H1 (cell line): ENCODE results near the gene GPR12. TPM values are rescaled to one million over a fixed set of nuclear protein-coding genes. Genes with fewer than 3 reads are reported as not detected.

Experiments
- CTBP2 ChIP-seq: IDR thresholded peaks from 2 replicates; pipeline ENCODE4 v1.7.0; 2011; ENCODE audit warnings: borderline replicate concordance, mild to moderate bottlenecking, moderate library complexity, mixed read lengths, low read length; ENCODE audit not compliant: insufficient read depth, insufficient read length
- GTF2F1 ChIP-seq: IDR thresholded peaks from 2 replicates; pipeline ENCODE4 v1.6.1; 2012; ENCODE audit warnings: low read depth, low read length, improper control_type of control experiment, borderline replicate concordance
- KDM4A ChIP-seq: IDR thresholded peaks from one replicate; pipeline ENCODE4 v1.7.1; 2012; ENCODE audit warnings: low read depth, mild to moderate bottlenecking, moderate library complexity, low read length, inconsistent platforms; ENCODE audit not compliant: severe bottlenecking
- MAFK ChIP-seq: IDR thresholded peaks from 2 replicates; pipeline ENCODE4 v1.6.1; 2012; ENCODE audit warnings: low read depth, mild to moderate bottlenecking, improper control_type of control experiment, low read length
- RNF2 ChIP-seq: fragments of 200-900, 300-1000 bp; sonication (generic); IDR thresholded peaks from 2 replicates; pipeline ENCODE4 v1.7.1; 2016; ENCODE audit warnings: borderline replicate concordance, low read depth, mild to moderate bottlenecking, antibody characterized with exemption, low read length; ENCODE audit not compliant: poor library complexity, severe bottlenecking; ENCODE audit errors: missing control alignments
- TAF7 ChIP-seq: optimal IDR thresholded peaks from 2 replicates; pipeline ENCODE3; 2011; ENCODE audit warnings: low read depth, mild to moderate bottlenecking, inconsistent platforms, low read length, moderate library complexity, borderline replicate concordance
- polyA plus RNA-seq, 7 experiments: library from polyadenylated mRNA; depleted of rRNA in 3 of 7; stranded (reverse) in 5 of 7; unstranded in 2 of 7; fragments of >200 nt in 5 of 7; fragments of 200-250 nt in 2 of 7; gene quantifications; 1 replicate in 5 of 7; 2 replicates in 1 of 7; 4 replicates in 1 of 7; pipeline versions ENCODE4 v1.2.1 to v1.2.3, GENCODE V29; 2011 to 2013; ENCODE audit warnings: missing spikeins in 2 of 7, mixed read lengths in 2 of 7
- total RNA-seq: library from RNA; stranded (reverse); fragmentation: NEBNext Ultra II Directional; extraction: Animal tissue kit (Norgen Biotek cat#: 25700); gene quantifications from 2 replicates; pipeline ENCODE4 v1.2.1, GENCODE V29; 2021
- TF ChIP-seq, protein P1 (sequence below): fragments of 300-600 bp; sonication (generic); IDR thresholded peaks from 2 replicates; pipeline ENCODE4 v1.7.1; 2012; ENCODE audit warnings: low read length, moderate library complexity, mild to moderate bottlenecking, inconsistent platforms; ENCODE audit not compliant: insufficient replicate concordance
- TF ChIP-seq, protein P2 (sequence below): IDR thresholded peaks from 2 replicates; pipeline ENCODE4 v1.6.1; 2012; ENCODE audit warnings: low read length, inconsistent platforms

Gene GPR12
- total and polyA plus RNA-seq, 2 of the 8 experiments (the other 6 are each of a cell fraction or from before 2014, with no cell fraction given) = 0.15 to 0.27 TPM

DNA sequence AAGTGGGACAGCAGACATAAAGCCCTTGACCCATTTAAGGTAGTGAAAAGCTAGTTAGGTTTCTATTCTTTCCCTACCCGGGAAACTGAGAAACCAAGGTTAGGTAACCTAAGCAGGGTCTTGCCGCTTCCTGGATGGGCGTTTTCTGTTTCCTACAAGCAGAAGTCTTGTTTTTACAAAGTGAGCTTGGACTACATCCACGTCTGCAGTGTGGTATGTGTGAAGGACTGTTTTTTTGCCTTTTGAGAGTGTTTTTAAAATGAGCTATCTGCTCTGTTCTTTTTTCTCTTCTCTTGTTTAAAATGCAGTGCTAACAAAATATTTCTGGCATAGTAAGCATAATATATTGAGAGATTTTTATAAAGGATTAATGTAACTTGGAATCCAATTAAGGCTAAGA, 49.4 kb downstream of the GPR12 start (continued):
- TF ChIP-seq, protein P1, sequence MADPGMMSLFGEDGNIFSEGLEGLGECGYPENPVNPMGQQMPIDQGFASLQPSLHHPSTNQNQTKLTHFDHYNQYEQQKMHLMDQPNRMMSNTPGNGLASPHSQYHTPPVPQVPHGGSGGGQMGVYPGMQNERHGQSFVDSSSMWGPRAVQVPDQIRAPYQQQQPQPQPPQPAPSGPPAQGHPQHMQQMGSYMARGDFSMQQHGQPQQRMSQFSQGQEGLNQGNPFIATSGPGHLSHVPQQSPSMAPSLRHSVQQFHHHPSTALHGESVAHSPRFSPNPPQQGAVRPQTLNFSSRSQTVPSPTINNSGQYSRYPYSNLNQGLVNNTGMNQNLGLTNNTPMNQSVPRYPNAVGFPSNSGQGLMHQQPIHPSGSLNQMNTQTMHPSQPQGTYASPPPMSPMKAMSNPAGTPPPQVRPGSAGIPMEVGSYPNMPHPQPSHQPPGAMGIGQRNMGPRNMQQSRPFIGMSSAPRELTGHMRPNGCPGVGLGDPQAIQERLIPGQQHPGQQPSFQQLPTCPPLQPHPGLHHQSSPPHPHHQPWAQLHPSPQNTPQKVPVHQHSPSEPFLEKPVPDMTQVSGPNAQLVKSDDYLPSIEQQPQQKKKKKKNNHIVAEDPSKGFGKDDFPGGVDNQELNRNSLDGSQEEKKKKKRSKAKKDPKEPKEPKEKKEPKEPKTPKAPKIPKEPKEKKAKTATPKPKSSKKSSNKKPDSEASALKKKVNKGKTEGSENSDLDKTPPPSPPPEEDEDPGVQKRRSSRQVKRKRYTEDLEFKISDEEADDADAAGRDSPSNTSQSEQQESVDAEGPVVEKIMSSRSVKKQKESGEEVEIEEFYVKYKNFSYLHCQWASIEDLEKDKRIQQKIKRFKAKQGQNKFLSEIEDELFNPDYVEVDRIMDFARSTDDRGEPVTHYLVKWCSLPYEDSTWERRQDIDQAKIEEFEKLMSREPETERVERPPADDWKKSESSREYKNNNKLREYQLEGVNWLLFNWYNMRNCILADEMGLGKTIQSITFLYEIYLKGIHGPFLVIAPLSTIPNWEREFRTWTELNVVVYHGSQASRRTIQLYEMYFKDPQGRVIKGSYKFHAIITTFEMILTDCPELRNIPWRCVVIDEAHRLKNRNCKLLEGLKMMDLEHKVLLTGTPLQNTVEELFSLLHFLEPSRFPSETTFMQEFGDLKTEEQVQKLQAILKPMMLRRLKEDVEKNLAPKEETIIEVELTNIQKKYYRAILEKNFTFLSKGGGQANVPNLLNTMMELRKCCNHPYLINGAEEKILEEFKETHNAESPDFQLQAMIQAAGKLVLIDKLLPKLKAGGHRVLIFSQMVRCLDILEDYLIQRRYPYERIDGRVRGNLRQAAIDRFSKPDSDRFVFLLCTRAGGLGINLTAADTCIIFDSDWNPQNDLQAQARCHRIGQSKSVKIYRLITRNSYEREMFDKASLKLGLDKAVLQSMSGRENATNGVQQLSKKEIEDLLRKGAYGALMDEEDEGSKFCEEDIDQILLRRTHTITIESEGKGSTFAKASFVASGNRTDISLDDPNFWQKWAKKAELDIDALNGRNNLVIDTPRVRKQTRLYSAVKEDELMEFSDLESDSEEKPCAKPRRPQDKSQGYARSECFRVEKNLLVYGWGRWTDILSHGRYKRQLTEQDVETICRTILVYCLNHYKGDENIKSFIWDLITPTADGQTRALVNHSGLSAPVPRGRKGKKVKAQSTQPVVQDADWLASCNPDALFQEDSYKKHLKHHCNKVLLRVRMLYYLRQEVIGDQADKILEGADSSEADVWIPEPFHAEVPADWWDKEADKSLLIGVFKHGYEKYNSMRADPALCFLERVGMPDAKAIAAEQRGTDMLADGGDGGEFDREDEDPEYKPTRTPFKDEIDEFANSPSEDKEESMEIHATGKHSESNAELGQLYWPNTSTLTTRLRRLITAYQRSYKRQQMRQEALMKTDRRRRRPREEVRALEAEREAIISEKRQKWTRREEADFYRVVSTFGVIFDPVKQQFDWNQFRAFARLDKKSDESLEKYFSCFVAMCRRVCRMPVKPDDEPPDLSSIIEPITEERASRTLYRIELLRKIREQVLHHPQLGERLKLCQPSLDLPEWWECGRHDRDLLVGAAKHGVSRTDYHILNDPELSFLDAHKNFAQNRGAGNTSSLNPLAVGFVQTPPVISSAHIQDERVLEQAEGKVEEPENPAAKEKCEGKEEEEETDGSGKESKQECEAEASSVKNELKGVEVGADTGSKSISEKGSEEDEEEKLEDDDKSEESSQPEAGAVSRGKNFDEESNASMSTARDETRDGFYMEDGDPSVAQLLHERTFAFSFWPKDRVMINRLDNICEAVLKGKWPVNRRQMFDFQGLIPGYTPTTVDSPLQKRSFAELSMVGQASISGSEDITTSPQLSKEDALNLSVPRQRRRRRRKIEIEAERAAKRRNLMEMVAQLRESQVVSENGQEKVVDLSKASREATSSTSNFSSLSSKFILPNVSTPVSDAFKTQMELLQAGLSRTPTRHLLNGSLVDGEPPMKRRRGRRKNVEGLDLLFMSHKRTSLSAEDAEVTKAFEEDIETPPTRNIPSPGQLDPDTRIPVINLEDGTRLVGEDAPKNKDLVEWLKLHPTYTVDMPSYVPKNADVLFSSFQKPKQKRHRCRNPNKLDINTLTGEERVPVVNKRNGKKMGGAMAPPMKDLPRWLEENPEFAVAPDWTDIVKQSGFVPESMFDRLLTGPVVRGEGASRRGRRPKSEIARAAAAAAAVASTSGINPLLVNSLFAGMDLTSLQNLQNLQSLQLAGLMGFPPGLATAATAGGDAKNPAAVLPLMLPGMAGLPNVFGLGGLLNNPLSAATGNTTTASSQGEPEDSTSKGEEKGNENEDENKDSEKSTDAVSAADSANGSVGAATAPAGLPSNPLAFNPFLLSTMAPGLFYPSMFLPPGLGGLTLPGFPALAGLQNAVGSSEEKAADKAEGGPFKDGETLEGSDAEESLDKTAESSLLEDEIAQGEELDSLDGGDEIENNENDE = no peak
- TF ChIP-seq MAFK (no peak), GTF2F1 (no peak), CTBP2 (no peak), TAF7 (no peak), KDM4A (no peak), RNF2 (no peak)
- TF ChIP-seq, protein P2, sequence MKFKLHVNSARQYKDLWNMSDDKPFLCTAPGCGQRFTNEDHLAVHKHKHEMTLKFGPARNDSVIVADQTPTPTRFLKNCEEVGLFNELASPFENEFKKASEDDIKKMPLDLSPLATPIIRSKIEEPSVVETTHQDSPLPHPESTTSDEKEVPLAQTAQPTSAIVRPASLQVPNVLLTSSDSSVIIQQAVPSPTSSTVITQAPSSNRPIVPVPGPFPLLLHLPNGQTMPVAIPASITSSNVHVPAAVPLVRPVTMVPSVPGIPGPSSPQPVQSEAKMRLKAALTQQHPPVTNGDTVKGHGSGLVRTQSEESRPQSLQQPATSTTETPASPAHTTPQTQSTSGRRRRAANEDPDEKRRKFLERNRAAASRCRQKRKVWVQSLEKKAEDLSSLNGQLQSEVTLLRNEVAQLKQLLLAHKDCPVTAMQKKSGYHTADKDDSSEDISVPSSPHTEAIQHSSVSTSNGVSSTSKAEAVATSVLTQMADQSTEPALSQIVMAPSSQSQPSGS = no peak
